IMR-90 (cell line): ENCODE results near the gene CES2. TPM values are rescaled to one million over a fixed set of nuclear protein-coding genes. Genes with fewer than 3 reads are reported as not detected.

Experiments
- ATAC-seq: fragments of 200-7000 bp; cut with Tn5 transposase; 2 replicates; pipeline ENCODE4 v1.9.1; 2020; ENCODE audit warnings: low read depth, mild to moderate bottlenecking, moderate library complexity
- BruUV-seq: library from RNA; stranded (reverse); fragments of 400-500 nt; replicated peaks from 2 replicates; lab custom pipeline; 2021; lab: Mats Ljungman, UMichigan
- CTCF ChIA-PET: fragments of 300-600 bp; formaldehyde crosslinking; extraction: SDS; loops from one replicate; lab custom pipeline; 2021; ENCODE audit warnings: antibody characterized with exemption; lab: Yijun Ruan, JAX
- POLR2A ChIA-PET: fragments of 300-600 bp; sonication (Branson Sonifier 250); formaldehyde crosslinking; loops from one replicate; lab custom pipeline; 2022; ENCODE audit warnings: antibody characterized with exemption; ENCODE audit not compliant: unreplicated experiment; lab: Charles Lee
- DNase-seq: peaks from one replicate; pipeline ENCODE4 v3.0.0; 2013
- H2AFZ ChIP-seq: replicated peaks from 2 replicates; pipeline ENCODE3; 2013; ENCODE audit warnings: low read length, mild to moderate bottlenecking; ENCODE audit not compliant: poor library complexity
- H2AK5ac ChIP-seq: 2 replicates; pipeline ENCODE4 v1.6.1; 2013; ENCODE audit warnings: low read depth, low read length, inconsistent platforms
- H2AK9ac ChIP-seq: replicated peaks from 2 replicates; pipeline ENCODE3; 2013; ENCODE audit warnings: mild to moderate bottlenecking, low read depth, low read length, moderate library complexity; ENCODE audit not compliant: poor library complexity
- H2BK120ac ChIP-seq: 2 replicates; pipeline ENCODE4 v1.6.1; 2013; ENCODE audit warnings: low read depth, low read length, inconsistent platforms
- H2BK15ac ChIP-seq: 3 replicates; pipeline ENCODE4 v1.6.1; 2013; ENCODE audit warnings: low read depth, low read length, inconsistent platforms
- H2BK20ac ChIP-seq: 2 replicates; pipeline ENCODE4 v1.6.1; 2013; ENCODE audit warnings: low read depth, mild to moderate bottlenecking, inconsistent platforms, low read length, moderate library complexity
- H2BK5ac ChIP-seq: 2 replicates; pipeline ENCODE4 v1.6.1; 2013; ENCODE audit warnings: mild to moderate bottlenecking, low read depth, low read length, inconsistent platforms; ENCODE audit not compliant: poor library complexity, severe bottlenecking
- H3K14ac ChIP-seq: replicated peaks from 2 replicates; pipeline ENCODE4 v1.6.1; 2013; ENCODE audit warnings: low read depth, low read length, inconsistent platforms
- H3K18ac ChIP-seq: 2 replicates; pipeline ENCODE4 v1.6.1; 2013; ENCODE audit warnings: low read depth, low read length, control low read depth
- H3K23ac ChIP-seq: 2 replicates; pipeline ENCODE4 v1.6.1; 2013; ENCODE audit warnings: low read depth, low read length, inconsistent platforms
- H3K27ac ChIP-seq: 2 replicates; pipeline ENCODE4 v1.5.1; 2013; ENCODE audit warnings: mild to moderate bottlenecking, control low read depth, low read length; ENCODE audit not compliant: insufficient read depth
- H3K27me3 ChIP-seq: 2 replicates; pipeline ENCODE4 v1.6.1; 2013; ENCODE audit warnings: low read length; ENCODE audit not compliant: control insufficient read depth, insufficient read depth
- H3K36me3 ChIP-seq: 2 replicates; pipeline ENCODE4 v1.6.1; 2013; ENCODE audit warnings: low read length, mixed read lengths; ENCODE audit not compliant: control insufficient read depth, insufficient read depth
- H3K4ac ChIP-seq: 2 replicates; pipeline ENCODE4 v1.6.1; 2013; ENCODE audit warnings: low read depth, low read length, inconsistent platforms
- H3K4me1 ChIP-seq: 2 replicates; pipeline ENCODE4 v1.6.1; 2013; ENCODE audit warnings: low read length, mixed read lengths; ENCODE audit not compliant: control insufficient read depth, insufficient read depth
- H3K4me2 ChIP-seq: 2 replicates; pipeline ENCODE4 v1.6.1; 2013; ENCODE audit warnings: low read depth, mild to moderate bottlenecking, control low read depth, low read length, moderate library complexity
- H3K4me3 ChIP-seq: 2 replicates; pipeline ENCODE4 v1.5.1; 2013; ENCODE audit warnings: low read depth, mild to moderate bottlenecking, control low read depth, low read length, moderate library complexity; ENCODE audit not compliant: insufficient read depth
- H3K56ac ChIP-seq: 2 replicates; pipeline ENCODE4 v1.6.1; 2013; ENCODE audit warnings: low read length, inconsistent platforms; ENCODE audit not compliant: insufficient read depth; ENCODE audit errors: extremely low read depth
- H3K79me1 ChIP-seq, 2 experiments: 2 replicates each; pipeline ENCODE4 v1.6.1; 2013; ENCODE audit warnings: low read length in 2 of 2, inconsistent platforms in 1 of 2, low read depth in 1 of 2
- H3K9ac ChIP-seq: 2 replicates; pipeline ENCODE4 v1.6.1; 2013; ENCODE audit warnings: low read depth, low read length, control low read depth
- H3K9me1 ChIP-seq: 2 replicates; pipeline ENCODE4 v1.6.1; 2013; ENCODE audit warnings: low read length, inconsistent platforms; ENCODE audit not compliant: insufficient read depth
- H3K9me3 ChIP-seq: 2 replicates; pipeline ENCODE4 v1.6.1; 2013; ENCODE audit warnings: low read length; ENCODE audit not compliant: control insufficient read depth, insufficient read depth
- H4K20me1 ChIP-seq: 2 replicates; pipeline ENCODE4 v1.6.1; 2013; ENCODE audit warnings: low read length, inconsistent platforms; ENCODE audit not compliant: insufficient read depth
- H4K5ac ChIP-seq: 2 replicates; pipeline ENCODE4 v1.6.1; 2013; ENCODE audit warnings: mild to moderate bottlenecking, low read depth, low read length, control low read depth
- H4K8ac ChIP-seq, 2 experiments: 2 replicates each; pipeline ENCODE4 v1.6.1; 2013; ENCODE audit warnings: low read depth in 2 of 2, low read length in 2 of 2, control low read depth in 1 of 2, inconsistent platforms in 1 of 2
- H4K91ac ChIP-seq: 2 replicates; pipeline ENCODE4 v1.6.1; 2013; ENCODE audit warnings: low read depth, low read length, inconsistent platforms; ENCODE audit not compliant: insufficient read depth
- BHLHE40 ChIP-seq: fragments of 150-350 bp; IDR thresholded peaks from 2 replicates; pipeline ENCODE4 v1.6.1; 2016; ENCODE audit warnings: mild to moderate bottlenecking, low read depth, low read length
- CEBPB ChIP-seq: IDR thresholded peaks from 2 replicates; pipeline ENCODE4 v1.6.1; 2012; ENCODE audit warnings: low read depth, low read length, improper control_type of control experiment
- CHD1 ChIP-seq: IDR thresholded peaks from 2 replicates; pipeline ENCODE4 v1.6.1; 2012; ENCODE audit warnings: low read depth, low read length, improper control_type of control experiment
- CTCF ChIP-seq: conservative IDR thresholded peaks from 2 replicates; pipeline ENCODE4 v1.5.1; 2012; ENCODE audit warnings: mild to moderate bottlenecking, low read depth, low read length, improper control_type of control experiment
- ELK1 ChIP-seq: fragments of 150-350 bp; IDR thresholded peaks from 2 replicates; pipeline ENCODE4 v1.6.1; 2016; ENCODE audit warnings: low read depth, mild to moderate bottlenecking, low read length, moderate library complexity, borderline replicate concordance
- FOS ChIP-seq: fragments of 150-350 bp; IDR thresholded peaks from 2 replicates; pipeline ENCODE4 v1.6.1; 2016; ENCODE audit warnings: low read depth, low read length
- MAFK ChIP-seq: IDR thresholded peaks from 2 replicates; pipeline ENCODE4 v1.6.1; 2012; ENCODE audit warnings: low read depth, low read length, improper control_type of control experiment
- MAZ ChIP-seq: IDR thresholded peaks from 2 replicates; pipeline ENCODE4 v1.6.1; 2012; ENCODE audit warnings: low read depth, mild to moderate bottlenecking, low read length, improper control_type of control experiment, moderate library complexity, borderline replicate concordance
- MXI1 ChIP-seq: IDR thresholded peaks from 2 replicates; pipeline ENCODE4 v1.6.1; 2012; ENCODE audit warnings: low read depth, mild to moderate bottlenecking, low read length, moderate library complexity, borderline replicate concordance
- NFE2L2 ChIP-seq: fragments of 150-350 bp; IDR thresholded peaks from 2 replicates; pipeline ENCODE4 v1.6.1; 2016; ENCODE audit warnings: low read depth, mild to moderate bottlenecking, low read length
- POLR2A ChIP-seq: IDR thresholded peaks from 2 replicates; pipeline ENCODE4 v1.6.1; 2012; ENCODE audit warnings: mild to moderate bottlenecking, low read depth, low read length
- RAD21 ChIP-seq: IDR thresholded peaks from 2 replicates; pipeline ENCODE4 v1.6.1; 2012; ENCODE audit warnings: low read length, improper control_type of control experiment
- RCOR1 ChIP-seq: IDR thresholded peaks from 2 replicates; pipeline ENCODE4 v1.6.1; 2012; ENCODE audit warnings: mild to moderate bottlenecking, low read length, improper control_type of control experiment; ENCODE audit not compliant: insufficient replicate concordance
- RFX5 ChIP-seq: IDR thresholded peaks from 2 replicates; pipeline ENCODE4 v1.8.0; 2012; ENCODE audit warnings: low read depth, mild to moderate bottlenecking, low read length, moderate library complexity
- SMC3 ChIP-seq: fragments of 150-350 bp; IDR thresholded peaks from 2 replicates; pipeline ENCODE4 v1.6.1; 2016; ENCODE audit warnings: low read depth, mild to moderate bottlenecking, antibody characterized with exemption, low read length, moderate library complexity
- USF2 ChIP-seq: fragments of 150-350 bp; IDR thresholded peaks from 2 replicates; pipeline ENCODE4 v1.6.1; 2017; ENCODE audit warnings: mild to moderate bottlenecking, antibody characterized with exemption, low read length, low read depth
- WGBS, 2 experiments: methylation state at CpG; one replicate each; pipeline versions ENCODE4 v1.1.5 to v1.1.7; 2013; ENCODE audit warnings: missing lambda C conversion rate in 2 of 2; ENCODE audit not compliant: insufficient read length in 1 of 2; ENCODE audit errors: extremely low coverage in 2 of 2; 5-methylcytosine and 5-hydroxymethylcytosine counted together
- dilution Hi-C: fragments of 300-500 bp; cut with HindIII; formaldehyde crosslinking; loops from one replicate; pipeline ENCODE4 v1.14.3; 2018; ENCODE audit warnings: low sequenced_read_pairs; ENCODE audit not compliant: unreplicated experiment
- in situ Hi-C: fragments of 300-500 bp; cut with MboI; formaldehyde crosslinking; loops from 3 replicates; pipeline ENCODE4 v1.14.3; 2019; ENCODE audit warnings: low sequenced_read_pairs, inconsistent platforms, mixed read lengths
- intact Hi-C: fragments of 100-400 bp; cut with micrococcal nuclease; formaldehyde crosslinking; loops from 2 replicates; pipeline ENCODE4 v1.10.0; 2022
- polyA plus RNA-seq, 3 experiments: library from polyadenylated mRNA; depleted of rRNA; stranded (reverse); fragments of >200 nt; gene quantifications; 2 replicates each; pipeline ENCODE4 v1.2.3, GENCODE V29; 2012; ENCODE audit warnings: low replicate concordance in 1 of 3
- total RNA-seq: library from RNA; depleted of rRNA; stranded (reverse); fragments of >200 nt; gene quantifications from 2 replicates; pipeline ENCODE4 v1.2.3, GENCODE V29; 2012

The CES2 gene
- total and polyA plus RNA-seq, 2 of the 4 experiments (the other 2 are of a cell fraction): 15.1 to 23.2 TPM

GRCh38 chr16:66959704-66960161, 24.4 kb downstream of the CES2 start:
- Histone ChIP-seq H3K27me3 (peaks cover 22% of the 10 kb centered on the region), H3K4ac (no peak overlapping the region), H2BK120ac (no peak overlapping the region), H4K8ac (no peak overlapping the region), H3K4me1 (no peaks in the 10 kb centered on the region), H4K5ac (no peak overlapping the region), H2AK5ac (no peak overlapping the region), H3K4me3 (no peak overlapping the region), H2AFZ (no peak overlapping the region), H3K9me3 (no peaks in the 10 kb centered on the region), H3K14ac (no peak overlapping the region), H3K9me1 (peaks cover 3% of the 10 kb centered on the region; the same call in 1 of the 2 replicates), H3K23ac (no peak overlapping the region), H4K91ac (no peak overlapping the region), H3K56ac (no peak overlapping the region), H3K18ac (no peak overlapping the region), H3K79me1 (no peaks in the 10 kb centered on the region), H3K27ac (no peak overlapping the region), H3K4me2 (no peak overlapping the region), H2BK15ac (no peak overlapping the region), H2AK9ac (no peak overlapping the region), H4K20me1 (no peaks in the 10 kb centered on the region), H3K9ac (no peak overlapping the region), H3K36me3 (no peaks in the 10 kb centered on the region), H2BK5ac (no peak overlapping the region), H2BK20ac (no peak overlapping the region)
- DNase-seq: no peak
- intact Hi-C loops (no loop called here), in situ Hi-C loops (loop anchor here (5.0 to 10.0 kb wide), 2 partner anchors 198 to 495 kb away; partner anchors contain the start of genes FBXL8 and TRADD), dilution Hi-C loops (no loop called here)
- WGBS, 2 experiments: 20% methylated on average over 1 of the region's 5 CpGs; no CpG with 5 or more reads in 1 of the 2 experiments
- no TSS peak for BruUV-seq
- ChIA-PET POLR2A (interaction anchor here (0.6 kb wide), 1 partner anchor 75 kb away, joined by 3 read pairs; no protein-coding TSS in a partner anchor), CTCF (interaction anchor here (1.2 to 1.5 kb wide), 2 partner anchors 11 to 65 kb away, joined by 4 read pairs; no protein-coding TSS in a partner anchor)
- no peak for ATAC-seq
- no peak for TF ChIP-seq RAD21
- TF ChIP-seq RCOR1: no peak
- TF ChIP-seq MXI1: no peak
- TF ChIP-seq POLR2A: no peak
- no peak for TF ChIP-seq BHLHE40
- no peak for TF ChIP-seq NFE2L2
- TF ChIP-seq SMC3: no peak
- TF ChIP-seq CEBPB: no peak
- TF ChIP-seq ELK1: no peak
- no peak for TF ChIP-seq MAZ
- TF ChIP-seq CHD1: no peak
- no peak for TF ChIP-seq RFX5
- TF ChIP-seq FOS: no peak
- TF ChIP-seq MAFK: no peak
- no peak for TF ChIP-seq CTCF
- TF ChIP-seq USF2: no peak
